ENCODE measurements around the gene PHTF2.

PHTF2 gene

DNA sequence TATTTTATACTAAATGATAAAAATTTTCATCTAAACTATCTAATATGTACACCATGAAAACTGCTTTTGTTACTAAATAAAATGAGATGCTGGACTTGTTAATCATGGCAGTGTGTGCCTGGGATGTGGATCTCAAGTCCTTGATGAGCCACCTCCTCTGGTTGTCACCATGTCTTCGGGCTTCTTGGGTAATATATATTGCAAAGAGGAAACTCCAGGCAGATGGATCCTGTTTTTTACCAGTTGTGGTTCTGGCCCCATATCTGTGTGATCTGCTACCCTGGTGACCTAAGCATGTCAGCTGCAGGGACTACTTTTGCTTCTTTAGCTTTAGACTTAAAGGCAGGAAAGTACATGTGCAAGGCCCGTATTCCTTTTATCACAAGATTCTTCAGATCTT, 46.6 kb upstream of the PHTF2 start:
- ChIA-PET CTCF (interaction anchor here (1.0 to 1.1 kb wide), 2 partner anchors 54 to 97 kb away, joined by 3 read pairs; no protein-coding TSS in a partner anchor), POLR2A (no interaction called here)
- TF ChIP-seq ZNF133 (tag by site-specific recombination; IDR thresholded peaks at IDR 0.05) (no peak), ZNF341 (tag by site-specific recombination; IDR thresholded peaks at IDR 0.05; ENCODE audit: low read depth) (no peak), ZNF707 (tag by site-specific recombination; IDR thresholded peaks at IDR 0.05) (no peak), ZNF335 (tag by site-specific recombination; conservative IDR thresholded peaks at IDR 0.05) (no peak), ZNF791 (tag by site-specific recombination; IDR thresholded peaks at IDR 0.05) (no peak), KLF8 (tag by site-specific recombination; IDR thresholded peaks at IDR 0.05) (no peak), TRIM28 (IDR thresholded peaks at IDR 0.05; ENCODE audit: borderline replicate concordance, low read length) (no peak), HOXC10 (CRISPR knock-in tag; IDR thresholded peaks at IDR 0.05) (no peak), OSR2 (tag by site-specific recombination; IDR thresholded peaks at IDR 0.05) (no peak), ZNF391 (tag by site-specific recombination; IDR thresholded peaks at IDR 0.05; ENCODE audit: borderline replicate concordance, low read depth) (no peak), ZNF529 (tag by site-specific recombination; IDR thresholded peaks at IDR 0.05; ENCODE audit: insufficient replicate concordance) (no peak)
- TF ChIP-seq, protein P1, sequence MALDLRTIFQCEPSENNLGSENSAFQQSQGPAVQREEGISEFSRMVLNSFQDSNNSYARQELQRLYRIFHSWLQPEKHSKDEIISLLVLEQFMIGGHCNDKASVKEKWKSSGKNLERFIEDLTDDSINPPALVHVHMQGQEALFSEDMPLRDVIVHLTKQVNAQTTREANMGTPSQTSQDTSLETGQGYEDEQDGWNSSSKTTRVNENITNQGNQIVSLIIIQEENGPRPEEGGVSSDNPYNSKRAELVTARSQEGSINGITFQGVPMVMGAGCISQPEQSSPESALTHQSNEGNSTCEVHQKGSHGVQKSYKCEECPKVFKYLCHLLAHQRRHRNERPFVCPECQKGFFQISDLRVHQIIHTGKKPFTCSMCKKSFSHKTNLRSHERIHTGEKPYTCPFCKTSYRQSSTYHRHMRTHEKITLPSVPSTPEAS (tag by site-specific recombination; IDR thresholded peaks at IDR 0.05) = no peak
- TF ChIP-seq, protein P2, sequence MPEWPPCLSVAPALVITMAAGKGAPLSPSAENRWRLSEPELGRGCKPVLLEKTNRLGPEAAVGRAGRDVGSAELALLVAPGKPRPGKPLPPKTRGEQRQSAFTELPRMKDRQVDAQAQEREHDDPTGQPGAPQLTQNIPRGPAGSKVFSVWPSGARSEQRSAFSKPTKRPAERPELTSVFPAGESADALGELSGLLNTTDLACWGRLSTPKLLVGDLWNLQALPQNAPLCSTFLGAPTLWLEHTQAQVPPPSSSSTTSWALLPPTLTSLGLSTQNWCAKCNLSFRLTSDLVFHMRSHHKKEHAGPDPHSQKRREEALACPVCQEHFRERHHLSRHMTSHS (tag by site-specific recombination; IDR thresholded peaks at IDR 0.05) = no peak
- TF ChIP-seq, protein P3, sequence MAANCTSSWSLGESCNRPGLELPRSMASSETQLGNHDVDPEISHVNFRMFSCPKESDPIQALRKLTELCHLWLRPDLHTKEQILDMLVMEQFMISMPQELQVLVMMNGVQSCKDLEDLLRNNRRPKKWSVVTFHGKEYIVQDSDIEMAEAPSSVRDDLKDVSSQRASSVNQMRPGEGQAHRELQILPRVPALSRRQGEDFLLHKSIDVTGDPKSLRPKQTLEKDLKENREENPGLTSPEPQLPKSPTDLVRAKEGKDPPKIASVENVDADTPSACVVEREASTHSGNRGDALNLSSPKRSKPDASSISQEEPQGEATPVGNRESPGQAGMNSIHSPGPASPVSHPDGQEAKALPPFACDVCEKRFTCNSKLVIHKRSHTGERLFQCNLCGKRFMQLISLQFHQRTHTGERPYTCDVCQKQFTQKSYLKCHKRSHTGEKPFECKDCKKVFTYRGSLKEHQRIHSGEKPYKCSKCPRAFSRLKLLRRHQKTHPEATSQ (tag by site-specific recombination; IDR thresholded peaks at IDR 0.05) = no peak
- no peaks in the 10 kb centered on the region for H3K9me3 ChIP-seq (ENCODE audit: control insufficient read depth, insufficient read depth, low read depth, low read length)
- no peak overlapping the region for H3K4me3 ChIP-seq (ENCODE audit: low read depth, low read length)
- H3K27ac ChIP-seq (ENCODE audit: extremely low read depth, low read depth, low read length) = no peak overlapping the region
- H3K4me1 ChIP-seq (ENCODE audit: control insufficient read depth, insufficient read depth, low read length) = peaks cover 5% of the 10 kb centered on the region
- H3K36me3 ChIP-seq (ENCODE audit: control insufficient read depth in 2 of 2, insufficient read depth in 1 of 2, low read length in 2 of 2) = no peaks in the 10 kb centered on the region; a peak in 1 of 3 replicates

DNA sequence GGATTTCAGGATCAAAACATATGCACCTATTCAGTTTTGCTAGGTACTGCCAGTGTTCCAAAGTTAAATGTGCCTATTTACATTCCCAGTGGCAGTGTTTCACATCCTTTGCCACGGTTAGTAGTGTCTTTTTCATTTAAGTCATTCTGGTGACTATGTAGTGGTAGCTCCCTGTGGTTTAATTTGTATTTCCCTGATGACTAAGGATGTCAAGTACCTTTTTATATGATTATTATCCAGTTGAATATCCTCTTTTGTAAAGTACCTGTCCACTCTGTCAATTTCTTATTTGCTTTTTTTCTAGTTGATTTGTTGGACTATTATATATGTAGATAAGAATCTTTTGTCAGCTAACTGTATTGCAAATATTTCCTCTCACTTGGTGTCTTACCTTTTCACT, 45.4 kb upstream of the PHTF2 start:
- H3K9me3 ChIP-seq (ENCODE audit: control insufficient read depth, insufficient read depth, low read depth, low read length) = no peaks in the 10 kb centered on the region
- TF ChIP-seq ZNF23 (tag by site-specific recombination; IDR thresholded peaks at IDR 0.05; ENCODE audit: borderline replicate concordance) = no peak
- TF ChIP-seq ZNF76 (tag by site-specific recombination; IDR thresholded peaks at IDR 0.05; ENCODE audit: borderline replicate concordance, low read depth) = no peak
- TF ChIP-seq, protein P4, sequence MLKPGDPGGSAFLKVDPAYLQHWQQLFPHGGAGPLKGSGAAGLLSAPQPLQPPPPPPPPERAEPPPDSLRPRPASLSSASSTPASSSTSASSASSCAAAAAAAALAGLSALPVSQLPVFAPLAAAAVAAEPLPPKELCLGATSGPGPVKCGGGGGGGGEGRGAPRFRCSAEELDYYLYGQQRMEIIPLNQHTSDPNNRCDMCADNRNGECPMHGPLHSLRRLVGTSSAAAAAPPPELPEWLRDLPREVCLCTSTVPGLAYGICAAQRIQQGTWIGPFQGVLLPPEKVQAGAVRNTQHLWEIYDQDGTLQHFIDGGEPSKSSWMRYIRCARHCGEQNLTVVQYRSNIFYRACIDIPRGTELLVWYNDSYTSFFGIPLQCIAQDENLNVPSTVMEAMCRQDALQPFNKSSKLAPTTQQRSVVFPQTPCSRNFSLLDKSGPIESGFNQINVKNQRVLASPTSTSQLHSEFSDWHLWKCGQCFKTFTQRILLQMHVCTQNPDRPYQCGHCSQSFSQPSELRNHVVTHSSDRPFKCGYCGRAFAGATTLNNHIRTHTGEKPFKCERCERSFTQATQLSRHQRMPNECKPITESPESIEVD (tag by site-specific recombination; IDR thresholded peaks at IDR 0.05) = peak; percentile 52
- TF ChIP-seq ZNF423 (tag by site-specific recombination; IDR thresholded peaks at IDR 0.05) = no peak
- TF ChIP-seq OSR2 (tag by site-specific recombination; IDR thresholded peaks at IDR 0.05) = 0 out of 2 replicates have a peak, but pooled peaks have one; percentile 15
- no peak for TF ChIP-seq RBAK (tag by site-specific recombination; IDR thresholded peaks at IDR 0.05)
- TF ChIP-seq, protein P5, sequence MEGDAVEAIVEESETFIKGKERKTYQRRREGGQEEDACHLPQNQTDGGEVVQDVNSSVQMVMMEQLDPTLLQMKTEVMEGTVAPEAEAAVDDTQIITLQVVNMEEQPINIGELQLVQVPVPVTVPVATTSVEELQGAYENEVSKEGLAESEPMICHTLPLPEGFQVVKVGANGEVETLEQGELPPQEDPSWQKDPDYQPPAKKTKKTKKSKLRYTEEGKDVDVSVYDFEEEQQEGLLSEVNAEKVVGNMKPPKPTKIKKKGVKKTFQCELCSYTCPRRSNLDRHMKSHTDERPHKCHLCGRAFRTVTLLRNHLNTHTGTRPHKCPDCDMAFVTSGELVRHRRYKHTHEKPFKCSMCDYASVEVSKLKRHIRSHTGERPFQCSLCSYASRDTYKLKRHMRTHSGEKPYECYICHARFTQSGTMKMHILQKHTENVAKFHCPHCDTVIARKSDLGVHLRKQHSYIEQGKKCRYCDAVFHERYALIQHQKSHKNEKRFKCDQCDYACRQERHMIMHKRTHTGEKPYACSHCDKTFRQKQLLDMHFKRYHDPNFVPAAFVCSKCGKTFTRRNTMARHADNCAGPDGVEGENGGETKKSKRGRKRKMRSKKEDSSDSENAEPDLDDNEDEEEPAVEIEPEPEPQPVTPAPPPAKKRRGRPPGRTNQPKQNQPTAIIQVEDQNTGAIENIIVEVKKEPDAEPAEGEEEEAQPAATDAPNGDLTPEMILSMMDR (tag by site-specific recombination; IDR thresholded peaks at IDR 0.05) = no peak
- TF ChIP-seq, protein P6, sequence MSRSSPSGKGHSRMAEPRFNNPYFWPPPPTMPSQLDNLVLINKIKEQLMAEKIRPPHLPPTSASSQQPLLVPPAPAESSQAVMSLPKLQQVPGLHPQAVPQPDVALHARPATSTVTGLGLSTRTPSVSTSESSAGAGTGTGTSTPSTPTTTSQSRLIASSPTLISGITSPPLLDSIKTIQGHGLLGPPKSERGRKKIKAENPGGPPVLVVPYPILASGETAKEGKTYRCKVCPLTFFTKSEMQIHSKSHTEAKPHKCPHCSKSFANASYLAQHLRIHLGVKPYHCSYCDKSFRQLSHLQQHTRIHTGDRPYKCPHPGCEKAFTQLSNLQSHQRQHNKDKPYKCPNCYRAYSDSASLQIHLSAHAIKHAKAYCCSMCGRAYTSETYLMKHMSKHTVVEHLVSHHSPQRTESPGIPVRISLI (tag by site-specific recombination; IDR thresholded peaks at IDR 0.05) = no peak
- TF ChIP-seq KLF7 (tag by site-specific recombination; IDR thresholded peaks at IDR 0.05; ENCODE audit: borderline replicate concordance) = no peak
- TF ChIP-seq, protein P7, sequence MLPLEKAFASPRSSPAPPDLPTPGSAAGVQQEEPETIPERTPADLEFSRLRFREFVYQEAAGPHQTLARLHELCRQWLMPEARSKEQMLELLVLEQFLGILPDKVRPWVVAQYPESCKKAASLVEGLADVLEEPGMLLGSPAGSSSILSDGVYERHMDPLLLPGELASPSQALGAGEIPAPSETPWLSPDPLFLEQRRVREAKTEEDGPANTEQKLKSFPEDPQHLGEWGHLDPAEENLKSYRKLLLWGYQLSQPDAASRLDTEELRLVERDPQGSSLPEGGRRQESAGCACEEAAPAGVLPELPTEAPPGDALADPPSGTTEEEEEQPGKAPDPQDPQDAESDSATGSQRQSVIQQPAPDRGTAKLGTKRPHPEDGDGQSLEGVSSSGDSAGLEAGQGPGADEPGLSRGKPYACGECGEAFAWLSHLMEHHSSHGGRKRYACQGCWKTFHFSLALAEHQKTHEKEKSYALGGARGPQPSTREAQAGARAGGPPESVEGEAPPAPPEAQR (tag by site-specific recombination; IDR thresholded peaks at IDR 0.05) = no peak
- no peak for TF ChIP-seq ZNF274 (IDR thresholded peaks at IDR 0.05; ENCODE audit: low read length)
- TF ChIP-seq ZNF274 (tag by site-specific recombination; IDR thresholded peaks at IDR 0.05; ENCODE audit: borderline replicate concordance) = no peak
- TF ChIP-seq KLF16 (tag by site-specific recombination; IDR thresholded peaks at IDR 0.05) = no peak
- TF ChIP-seq ZNF560 (tag by site-specific recombination; IDR thresholded peaks at IDR 0.05; ENCODE audit: borderline replicate concordance) = no peak
- peaks cover 5% of the 10 kb centered on the region for H3K4me1 ChIP-seq (ENCODE audit: control insufficient read depth, insufficient read depth, low read length)
- ChIA-PET POLR2A (no interaction called here), CTCF (interaction anchor here (0.5 to 1.7 kb wide), 6 partner anchors 39 to 102 kb away, joined by 3 to 12 read pairs (median 3); partner anchors contain the start of gene RSBN1L)
- H3K36me3 ChIP-seq (ENCODE audit: control insufficient read depth in 2 of 2, insufficient read depth in 1 of 2, low read length in 2 of 2) = no peaks in the 10 kb centered on the region; a peak in 1 of 3 replicates
- H3K4me3 ChIP-seq (ENCODE audit: low read depth, low read length) = no peak overlapping the region
- H3K27ac ChIP-seq (ENCODE audit: extremely low read depth, low read depth, low read length) = no peak overlapping the region
